Lower leg skin (tissue), 4 donors: Measurements from ENCODE around the gene PPP1R26. TPM values are rescaled to one million over a fixed set of nuclear protein-coding genes. Genes with fewer than 3 reads are reported as not detected.

Experiments used
- DNase-seq, 2 donors: peaks; one replicate each; pipeline ENCODE4 v3.0.0-alpha.2; 2019; ENCODE audit warnings: low spot score in 2 of 2
- H3K4me3 ChIP-seq: fragments of 200-600 bp; sonication (generic); 2 replicates; pipeline ENCODE4 v1.5.1; 2017; ENCODE audit warnings: mild to moderate bottlenecking, low read depth; ENCODE audit not compliant: poor library complexity, severe bottlenecking
- POLR2A ChIP-seq, 2 donors: fragments of 450-650 bp; IDR thresholded peaks; one replicate each; pipeline ENCODE4 v1.6.1; 2016 to 2017; ENCODE audit warnings: antibody characterized with exemption in 2 of 2, mild to moderate bottlenecking in 1 of 2, moderate library complexity in 1 of 2
- WGBS, 2 donors: methylation state at CpG; one replicate each; pipeline ENCODE4 v1.1.5; 2018; 5-methylcytosine and 5-hydroxymethylcytosine counted together
- intact Hi-C: fragments of 100-400 bp; cut with DNase I; formaldehyde crosslinking; loops from one replicate; pipeline ENCODE4 v1.15.0; 2023; ENCODE audit warnings: low total_unique reads
- total RNA-seq, 4 donors: library from RNA; depleted of rRNA; stranded (reverse); fragments of >200 nt; gene quantifications; one replicate each; pipeline ENCODE4 v1.1.0, GENCODE V29; 2016
- TF ChIP-seq, protein P1 (sequence below), 3 donors: fragments of 450-650 bp; IDR thresholded peaks; one replicate each; pipeline ENCODE4 v1.5.1; 2016; ENCODE audit warnings: antibody characterized with exemption in 3 of 3, mild to moderate bottlenecking in 3 of 3, moderate library complexity in 2 of 3

The PPP1R26 gene
- total RNA-seq, 4 donors from 2014 or later: 8.4 to 11.5 (median 9.2) TPM

DNA sequence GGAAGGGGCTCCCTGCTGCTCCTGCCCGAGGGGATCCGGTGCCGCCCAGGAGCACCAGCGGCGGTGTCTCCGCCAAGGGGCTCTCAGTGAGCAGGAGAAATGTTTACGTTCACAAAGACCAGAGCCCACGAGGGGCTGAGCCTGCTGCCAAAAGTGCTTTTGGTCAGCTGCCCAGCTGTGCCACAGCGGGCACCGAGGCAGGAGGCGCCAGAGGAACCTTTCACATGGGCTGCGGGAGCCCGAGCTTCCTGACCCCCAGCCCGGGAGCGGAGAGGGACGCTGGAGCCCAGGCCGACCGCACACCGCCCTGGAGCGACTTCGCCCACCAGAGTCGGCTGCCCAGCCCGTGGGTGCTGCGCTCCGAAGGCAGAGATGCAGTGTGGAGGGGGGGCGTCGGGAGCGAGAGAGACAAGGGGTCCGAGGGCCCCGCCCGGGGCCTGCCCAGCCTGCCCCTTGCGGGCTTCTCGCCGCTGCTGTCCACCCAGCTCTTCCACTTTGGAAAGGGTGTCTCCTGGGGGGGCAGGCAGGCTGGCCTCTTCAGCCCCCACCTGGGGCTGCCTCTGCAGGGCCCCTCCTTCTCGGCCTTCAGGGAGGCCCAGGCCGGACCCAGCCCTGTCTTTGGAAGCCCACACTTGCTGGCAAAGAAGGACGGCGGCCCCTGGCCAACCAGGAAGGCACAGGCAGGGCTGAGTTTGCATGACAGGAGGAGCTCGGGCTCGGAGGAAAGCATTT lies 7.9 kb downstream of the PPP1R26 start:
- intact Hi-C loops: no loop called here
- DNase-seq: no peak
- WGBS, 2 donors: 94 to 96% methylated on average over 32 to 36 of the region's 40 CpGs
- TF ChIP-seq, protein P1, sequence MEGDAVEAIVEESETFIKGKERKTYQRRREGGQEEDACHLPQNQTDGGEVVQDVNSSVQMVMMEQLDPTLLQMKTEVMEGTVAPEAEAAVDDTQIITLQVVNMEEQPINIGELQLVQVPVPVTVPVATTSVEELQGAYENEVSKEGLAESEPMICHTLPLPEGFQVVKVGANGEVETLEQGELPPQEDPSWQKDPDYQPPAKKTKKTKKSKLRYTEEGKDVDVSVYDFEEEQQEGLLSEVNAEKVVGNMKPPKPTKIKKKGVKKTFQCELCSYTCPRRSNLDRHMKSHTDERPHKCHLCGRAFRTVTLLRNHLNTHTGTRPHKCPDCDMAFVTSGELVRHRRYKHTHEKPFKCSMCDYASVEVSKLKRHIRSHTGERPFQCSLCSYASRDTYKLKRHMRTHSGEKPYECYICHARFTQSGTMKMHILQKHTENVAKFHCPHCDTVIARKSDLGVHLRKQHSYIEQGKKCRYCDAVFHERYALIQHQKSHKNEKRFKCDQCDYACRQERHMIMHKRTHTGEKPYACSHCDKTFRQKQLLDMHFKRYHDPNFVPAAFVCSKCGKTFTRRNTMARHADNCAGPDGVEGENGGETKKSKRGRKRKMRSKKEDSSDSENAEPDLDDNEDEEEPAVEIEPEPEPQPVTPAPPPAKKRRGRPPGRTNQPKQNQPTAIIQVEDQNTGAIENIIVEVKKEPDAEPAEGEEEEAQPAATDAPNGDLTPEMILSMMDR (IDR thresholded peaks at IDR 0.05): no peak
- no peak for TF ChIP-seq POLR2A (IDR thresholded peaks at IDR 0.05)
- no peak overlapping the region for H3K4me3 ChIP-seq

DNA sequence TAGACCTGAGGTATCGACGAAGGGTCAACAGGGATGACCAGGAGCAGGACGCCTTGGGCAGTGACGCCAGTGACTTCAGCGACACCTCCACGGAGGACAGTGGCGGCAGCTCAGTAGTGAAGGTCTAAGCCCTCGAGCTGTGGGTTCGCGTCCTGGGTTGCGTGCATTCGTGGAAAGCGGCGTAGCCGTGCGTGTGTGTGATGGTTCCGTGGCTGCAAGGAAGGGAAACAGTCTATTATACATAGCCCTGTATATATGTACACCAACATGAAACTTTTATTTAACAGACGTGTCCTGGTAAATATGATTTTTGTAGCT lies 8.4 kb downstream of the PPP1R26 start:
- no peak for DNase-seq
- no peak for TF ChIP-seq POLR2A (IDR thresholded peaks at IDR 0.05)
- TF ChIP-seq, protein P1 (IDR thresholded peaks at IDR 0.05): no peak
- 95 to 98% methylated on average over 18 of the region's 18 CpGs for WGBS, 2 donors
- intact Hi-C loops: no loop called here
- H3K4me3 ChIP-seq: no peak overlapping the region

DNA sequence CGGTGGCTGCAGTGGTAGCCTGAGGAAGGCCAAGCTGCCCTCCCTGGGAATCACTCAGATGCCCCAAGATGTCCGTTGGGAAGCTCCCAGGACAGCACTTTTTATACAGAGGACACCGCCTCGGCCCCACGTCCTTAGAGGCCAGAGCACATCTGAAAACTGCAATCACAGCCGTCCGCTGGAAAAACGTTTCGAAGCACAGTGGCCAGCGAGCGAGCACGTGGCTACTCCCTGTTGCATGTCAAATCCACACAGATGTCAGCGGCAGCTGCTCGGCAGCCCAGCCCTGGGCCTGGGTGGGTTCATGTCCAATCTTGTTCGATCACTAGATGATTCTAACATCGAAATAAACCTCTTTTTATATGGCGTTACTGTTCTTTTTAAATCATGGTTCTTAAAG lies 8.9 kb downstream of the PPP1R26 start:
- intact Hi-C loops: no loop called here
- H3K4me3 ChIP-seq: no peak overlapping the region
- TF ChIP-seq POLR2A (IDR thresholded peaks at IDR 0.05): no peak
- TF ChIP-seq, protein P1 (IDR thresholded peaks at IDR 0.05): no peak
- no peak for DNase-seq
- WGBS, 2 donors: 90 to 91% methylated on average over 17 of the region's 17 CpGs

DNA sequence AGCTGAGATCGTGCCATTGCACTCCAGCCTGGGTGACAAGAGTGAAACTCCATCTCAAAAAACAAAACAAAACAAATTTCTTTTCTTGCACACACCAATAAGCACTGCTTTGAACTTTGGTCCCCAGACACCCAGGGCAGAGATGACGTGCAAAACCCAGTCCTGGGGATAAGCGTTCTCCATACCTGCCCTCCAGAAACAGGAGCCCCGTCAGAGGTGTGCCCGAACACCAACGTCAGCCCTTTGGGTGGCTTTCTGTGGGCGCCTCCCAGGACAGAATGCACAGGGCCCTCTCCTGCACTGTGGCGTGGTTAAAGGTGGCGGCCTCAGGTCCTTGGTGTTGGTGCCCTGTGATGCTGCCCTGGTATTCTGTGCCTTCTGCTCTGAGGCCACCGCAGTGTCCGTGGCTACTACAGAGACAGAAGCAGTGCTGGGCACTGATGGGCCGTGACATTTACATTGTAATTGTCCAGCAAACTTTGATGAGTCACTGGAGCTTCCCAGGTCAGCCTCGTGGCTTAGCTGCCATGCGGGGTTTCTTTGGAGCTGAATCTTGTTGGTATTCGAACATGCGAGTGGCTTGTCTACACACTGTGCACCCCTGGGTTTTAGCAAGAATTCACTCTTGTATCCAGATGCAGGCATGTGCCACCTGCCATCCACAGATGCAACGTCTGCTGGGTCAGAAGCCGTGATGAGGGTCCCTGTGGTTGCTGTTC lies 9.8 kb downstream of the PPP1R26 start:
- intact Hi-C loops: no loop called here
- no peak for DNase-seq
- no peak overlapping the region for H3K4me3 ChIP-seq
- 84 to 90% methylated on average over 18 of the region's 18 CpGs for WGBS, 2 donors
- TF ChIP-seq, protein P1 (IDR thresholded peaks at IDR 0.05): no peak
- no peak for TF ChIP-seq POLR2A (IDR thresholded peaks at IDR 0.05)

DNA sequence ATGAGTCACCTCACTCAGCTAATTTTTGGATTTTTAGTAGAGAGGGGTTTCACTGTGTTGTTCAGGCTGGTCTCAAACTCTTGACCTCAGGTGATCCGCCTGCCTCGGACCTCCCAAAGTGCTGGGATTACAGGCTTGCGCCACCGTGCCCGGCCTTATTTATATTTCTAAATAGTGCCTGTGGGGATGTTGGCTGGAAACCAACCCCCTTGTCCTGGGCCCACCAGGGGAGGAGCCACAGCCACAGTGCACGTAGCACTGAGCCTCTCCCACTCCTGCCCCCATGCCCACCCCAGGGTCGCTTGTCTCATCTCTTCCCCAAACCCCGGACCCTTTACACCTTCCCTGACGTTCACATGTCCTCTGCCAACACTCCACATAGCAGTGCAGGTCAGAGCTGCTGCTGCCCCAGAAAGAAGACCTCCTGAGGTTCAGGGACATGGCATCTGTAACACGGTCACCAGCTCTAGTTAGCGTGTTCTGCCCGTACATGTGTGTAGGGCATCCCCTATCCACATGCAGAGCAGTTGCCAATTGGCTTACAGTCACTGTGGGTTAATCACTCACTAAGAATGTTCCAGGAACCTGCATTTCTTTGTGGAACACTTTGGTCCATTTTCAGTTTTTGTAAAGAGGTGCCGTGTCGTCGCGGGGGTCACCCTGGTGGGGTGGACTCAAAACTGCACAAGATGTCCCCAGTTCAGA lies 10.7 kb downstream of the PPP1R26 start:
- intact Hi-C loops: no loop called here
- TF ChIP-seq POLR2A (IDR thresholded peaks at IDR 0.05): no peak
- TF ChIP-seq, protein P1 (IDR thresholded peaks at IDR 0.05): no peak
- 78 to 82% methylated on average over 16 of the region's 16 CpGs for WGBS, 2 donors
- H3K4me3 ChIP-seq: no peak overlapping the region
- DNase-seq: no peak
